Measurements from ENCODE around the gene ANOS1.

The ANOS1 gene

GRCh38 chrX:8743126-8743732, 11.3 kb upstream of the ANOS1 start:
- no peak overlapping the region for H3K4me3 ChIP-seq (ENCODE audit: low read length)

GRCh38 chrX:8741981-8742380, 10.0 kb upstream of the ANOS1 start:
- Histone ChIP-seq H3K27me3 (ENCODE audit: control insufficient read depth, insufficient read depth, low read length) (no peaks in the 10 kb centered on the region), H3K36me3 (ENCODE audit: control insufficient read depth, insufficient read depth, low read length) (no peaks in the 10 kb centered on the region), H3K27ac (ENCODE audit: low read length) (no peak overlapping the region), H3K9me3 (ENCODE audit: control insufficient read depth, insufficient read depth, low read length) (no peaks in the 10 kb centered on the region), H3K4me1 (ENCODE audit: control insufficient read depth, insufficient read depth, low read length) (no peaks in the 10 kb centered on the region), H3K4me3 (ENCODE audit: low read length) (no peak overlapping the region)
- no CpG with 5 or more reads among the region's 10 CpGs for WGBS (ENCODE audit: insufficient coverage, insufficient read length)
- no peak for DNase-seq (ENCODE audit: low read depth, low spot score)

More at GRCh38 chrX:8743126-8743732, 11.3 kb upstream of the ANOS1 start:
- H3K36me3 ChIP-seq (ENCODE audit: control insufficient read depth, insufficient read depth, low read length) = no peaks in the 10 kb centered on the region
- H3K27ac ChIP-seq (ENCODE audit: low read length) = no peak overlapping the region
- no CpG with 5 or more reads among the region's 11 CpGs for WGBS (ENCODE audit: insufficient coverage, insufficient read length)
- no peaks in the 10 kb centered on the region for H3K27me3 ChIP-seq (ENCODE audit: control insufficient read depth, insufficient read depth, low read length)
- no peaks in the 10 kb centered on the region for H3K9me3 ChIP-seq (ENCODE audit: control insufficient read depth, insufficient read depth, low read length)
- no peak for DNase-seq (ENCODE audit: low read depth, low spot score)
- no peaks in the 10 kb centered on the region for H3K4me1 ChIP-seq (ENCODE audit: control insufficient read depth, insufficient read depth, low read length)

GRCh38 chrX:8738588-8739189, 6.8 kb upstream of the ANOS1 start:
- H3K4me3 ChIP-seq (ENCODE audit: low read length) = no peak overlapping the region
- H3K4me1 ChIP-seq (ENCODE audit: control insufficient read depth, insufficient read depth, low read length) = no peaks in the 10 kb centered on the region
- no CpG with 5 or more reads among the region's 7 CpGs for WGBS (ENCODE audit: insufficient coverage, insufficient read length)
- no peaks in the 10 kb centered on the region for H3K36me3 ChIP-seq (ENCODE audit: control insufficient read depth, insufficient read depth, low read length)
- no peaks in the 10 kb centered on the region for H3K27me3 ChIP-seq (ENCODE audit: control insufficient read depth, insufficient read depth, low read length)
- no peaks in the 10 kb centered on the region for H3K9me3 ChIP-seq (ENCODE audit: control insufficient read depth, insufficient read depth, low read length)
- no peak for DNase-seq (ENCODE audit: low read depth, low spot score)
- no peak overlapping the region for H3K27ac ChIP-seq (ENCODE audit: low read length)

- no peak for DNase-seq (ENCODE audit: low read depth, low spot score)
- WGBS (ENCODE audit: insufficient coverage, insufficient read length) = no CpG with 5 or more reads among the region's 9 CpGs
- H3K36me3 ChIP-seq (ENCODE audit: control insufficient read depth, insufficient read depth, low read length) = no peaks in the 10 kb centered on the region
- H3K27ac ChIP-seq (ENCODE audit: low read length) = no peak overlapping the region
- H3K9me3 ChIP-seq (ENCODE audit: control insufficient read depth, insufficient read depth, low read length) = no peaks in the 10 kb centered on the region
- no peaks in the 10 kb centered on the region for H3K4me1 ChIP-seq (ENCODE audit: control insufficient read depth, insufficient read depth, low read length)
- H3K4me3 ChIP-seq (ENCODE audit: low read length) = no peak overlapping the region
- H3K27me3 ChIP-seq (ENCODE audit: control insufficient read depth, insufficient read depth, low read length) = no peaks in the 10 kb centered on the region
Measured at GRCh38 chrX:8737883-8738282, 5.9 kb upstream of the ANOS1 start.

GRCh38 chrX:8730812-8731558, 952 bp downstream of the ANOS1 start:
- no peak for DNase-seq (ENCODE audit: low read depth, low spot score)
- H3K4me3 ChIP-seq (ENCODE audit: low read length) = peak overlapping the region; percentile 90; the same call in 1 of the 2 replicates
- no peak overlapping the region for H3K27ac ChIP-seq (ENCODE audit: low read length)
- peaks cover 9% of the 10 kb centered on the region for H3K4me1 ChIP-seq (ENCODE audit: control insufficient read depth, insufficient read depth, low read length)
- H3K9me3 ChIP-seq (ENCODE audit: control insufficient read depth, insufficient read depth, low read length) = no peaks in the 10 kb centered on the region
- no peaks in the 10 kb centered on the region for H3K27me3 ChIP-seq (ENCODE audit: control insufficient read depth, insufficient read depth, low read length)
- H3K36me3 ChIP-seq (ENCODE audit: control insufficient read depth, insufficient read depth, low read length) = 0 out of 2 replicates have a peak, but pooled peaks cover 4% of the 10 kb centered on the region
- WGBS (ENCODE audit: insufficient coverage, insufficient read length) = no CpG with 5 or more reads among the region's 69 CpGs

- Histone ChIP-seq H3K9me3 (ENCODE audit: control insufficient read depth, insufficient read depth, low read length) (no peaks in the 10 kb centered on the region), H3K27ac (ENCODE audit: low read length) (no peak overlapping the region), H3K27me3 (ENCODE audit: control insufficient read depth, insufficient read depth, low read length) (no peaks in the 10 kb centered on the region), H3K4me3 (ENCODE audit: low read length) (peak overlapping the region; percentile 90; the same call in 1 of the 2 replicates), H3K36me3 (ENCODE audit: control insufficient read depth, insufficient read depth, low read length) (0 out of 2 replicates have a peak, but pooled peaks cover 4% of the 10 kb centered on the region), H3K4me1 (ENCODE audit: control insufficient read depth, insufficient read depth, low read length) (peaks cover 11% of the 10 kb centered on the region)
- DNase-seq (ENCODE audit: low read depth, low spot score) = no peak
- WGBS (ENCODE audit: insufficient coverage, insufficient read length) = no CpG with 5 or more reads among the region's 2 CpGs
Measured at GRCh38 chrX:8729811-8730210, 2.1 kb downstream of the ANOS1 start.

- 0 out of 2 replicates have a peak, but pooled peaks cover 4% of the 10 kb centered on the region for H3K36me3 ChIP-seq (ENCODE audit: control insufficient read depth, insufficient read depth, low read length)
- no peak overlapping the region for H3K27ac ChIP-seq (ENCODE audit: low read length)
- no peaks in the 10 kb centered on the region for H3K27me3 ChIP-seq (ENCODE audit: control insufficient read depth, insufficient read depth, low read length)
- WGBS (ENCODE audit: insufficient coverage, insufficient read length) = no CpG with 5 or more reads among the region's 11 CpGs
- no peak overlapping the region for H3K4me3 ChIP-seq (ENCODE audit: low read length)
- H3K4me1 ChIP-seq (ENCODE audit: control insufficient read depth, insufficient read depth, low read length) = peaks cover 11% of the 10 kb centered on the region
- no peaks in the 10 kb centered on the region for H3K9me3 ChIP-seq (ENCODE audit: control insufficient read depth, insufficient read depth, low read length)
- no peak for DNase-seq (ENCODE audit: low read depth, low spot score)
Measured at GRCh38 chrX:8728932-8729535, 2.9 kb downstream of the ANOS1 start.

GRCh38 chrX:8726031-8726652, 5.8 kb downstream of the ANOS1 start:
- H3K36me3 ChIP-seq (ENCODE audit: control insufficient read depth, insufficient read depth, low read length) = 0 out of 2 replicates have a peak, but pooled peaks cover 4% of the 10 kb centered on the region
- no peak overlapping the region for H3K4me3 ChIP-seq (ENCODE audit: low read length)
- WGBS (ENCODE audit: insufficient coverage, insufficient read length) = no CpG with 5 or more reads among the region's 7 CpGs
- H3K27me3 ChIP-seq (ENCODE audit: control insufficient read depth, insufficient read depth, low read length) = no peaks in the 10 kb centered on the region
- H3K4me1 ChIP-seq (ENCODE audit: control insufficient read depth, insufficient read depth, low read length) = peaks cover 14% of the 10 kb centered on the region
- DNase-seq (ENCODE audit: low read depth, low spot score) = no peak
- H3K9me3 ChIP-seq (ENCODE audit: control insufficient read depth, insufficient read depth, low read length) = no peaks in the 10 kb centered on the region
- no peak overlapping the region for H3K27ac ChIP-seq (ENCODE audit: low read length)

GRCh38 chrX:8724300-8724699, 7.6 kb downstream of the ANOS1 start:
- no peak for DNase-seq (ENCODE audit: low read depth, low spot score)
- WGBS (ENCODE audit: insufficient coverage, insufficient read length) = no CpG with 5 or more reads among the region's 7 CpGs
- Histone ChIP-seq H3K4me3 (ENCODE audit: low read length) (no peak overlapping the region), H3K27me3 (ENCODE audit: control insufficient read depth, insufficient read depth, low read length) (no peaks in the 10 kb centered on the region), H3K4me1 (ENCODE audit: control insufficient read depth, insufficient read depth, low read length) (peaks cover 15% of the 10 kb centered on the region), H3K9me3 (ENCODE audit: control insufficient read depth, insufficient read depth, low read length) (no peaks in the 10 kb centered on the region), H3K36me3 (ENCODE audit: control insufficient read depth, insufficient read depth, low read length) (peaks cover 6% of the 10 kb centered on the region; the same call in 1 of the 2 replicates), H3K27ac (ENCODE audit: low read length) (no peak overlapping the region)

- no peak for DNase-seq (ENCODE audit: low read depth, low spot score)
- peaks cover 8% of the 10 kb centered on the region for H3K4me1 ChIP-seq (ENCODE audit: control insufficient read depth, insufficient read depth, low read length)
Measured at GRCh38 chrX:8721536-8721935, 10.4 kb downstream of the ANOS1 start.

More at GRCh38 chrX:8721536-8721935, 10.4 kb downstream of the ANOS1 start:
- no peaks in the 10 kb centered on the region for H3K9me3 ChIP-seq (ENCODE audit: control insufficient read depth, insufficient read depth, low read length)
- no CpG with 5 or more reads among the region's 2 CpGs for WGBS (ENCODE audit: insufficient coverage, insufficient read length)
- H3K27me3 ChIP-seq (ENCODE audit: control insufficient read depth, insufficient read depth, low read length) = no peaks in the 10 kb centered on the region
- H3K27ac ChIP-seq (ENCODE audit: low read length) = no peak overlapping the region
- H3K4me3 ChIP-seq (ENCODE audit: low read length) = no peak overlapping the region
- H3K36me3 ChIP-seq (ENCODE audit: control insufficient read depth, insufficient read depth, low read length) = peaks cover 2% of the 10 kb centered on the region; the same call in 1 of the 2 replicates
